Left ventricle myocardium inferior (tissue), 1 donor: ENCODE results near the gene ATP1A4. TPM values are rescaled to one million over a fixed set of nuclear protein-coding genes. Genes with fewer than 3 reads are reported as not detected.
A peak's percentile ranks its signal among the peaks of the same experiment; 100 is the strongest.

ENCODE experiments used
- DNase-seq: peaks from one replicate; pipeline ENCODE4 v3.0.0-alpha.2; 2020
- H3K27ac ChIP-seq: fragments of 200-600 bp; replicated peaks from 2 replicates; pipeline ENCODE4 v1.8.0; 2021
- H3K27me3 ChIP-seq: fragments of 200-600 bp; 2 replicates; pipeline ENCODE4 v1.8.0; 2021; ENCODE audit warnings: low read depth
- H3K36me3 ChIP-seq: fragments of 200-600 bp; 2 replicates; pipeline ENCODE4 v1.8.0; 2021
- H3K4me1 ChIP-seq: fragments of 200-600 bp; 2 replicates; pipeline ENCODE4 v1.8.0; 2021
- H3K4me3 ChIP-seq: fragments of 200-600 bp; 2 replicates; pipeline ENCODE4 v1.8.0; 2021; ENCODE audit warnings: mild to moderate bottlenecking, moderate library complexity
- H3K9me3 ChIP-seq: fragments of 200-600 bp; replicated peaks from 2 replicates; pipeline ENCODE4 v1.8.0; 2021
- intact Hi-C: fragments of 100-400 bp; cut with micrococcal nuclease; formaldehyde crosslinking; loops from one replicate; pipeline ENCODE4 v1.11.0; 2022
- total RNA-seq: library from RNA; stranded (reverse); fragmentation: NEBNext Ultra II Directional; extraction: Animal tissue kit (Norgen Biotek cat#: 25700); gene quantifications from one replicate; pipeline ENCODE4 v1.2.1, GENCODE V29; 2021
- TF ChIP-seq, protein P1 (sequence below): fragments of 200-600 bp; IDR thresholded peaks from 2 replicates; pipeline ENCODE4 v1.8.0; 2021; ENCODE audit warnings: antibody characterized with exemption, mild to moderate bottlenecking, borderline replicate concordance
- donor health status: DM: no; HTN: yes; CAD: no; lungs with severe emphysema.

Gene ATP1A4
- total RNA-seq, 1 donor from 2014 or later = 0.11 TPM

DNA sequence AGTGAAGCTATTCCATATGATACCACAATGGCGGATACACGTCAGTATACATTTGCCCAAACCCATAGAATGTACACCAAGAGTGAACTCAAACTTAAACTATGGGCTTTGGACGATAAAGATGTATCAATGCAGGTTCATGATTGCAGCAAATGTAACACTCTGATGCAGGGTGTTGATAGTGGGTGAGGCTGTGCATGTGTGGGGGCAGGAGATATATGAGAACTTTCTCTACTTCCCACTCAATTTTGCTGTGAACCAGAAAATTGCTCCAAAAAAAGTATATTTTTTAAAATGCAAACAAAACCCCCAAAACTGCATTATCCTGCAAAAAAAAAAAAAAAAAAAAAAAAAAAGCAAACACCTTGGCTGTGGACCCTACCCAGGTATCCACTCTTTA lies 32.5 kb upstream of the ATP1A4 start:
- Histone ChIP-seq H3K36me3 (peaks cover 18% of the 10 kb centered on the region), H3K4me1 (peaks cover 89% of the 10 kb centered on the region), H3K27ac (peak overlapping the region; percentile 90), H3K27me3 (no peaks in the 10 kb centered on the region), H3K4me3 (peak overlapping the region; percentile 74), H3K9me3 (no peaks in the 10 kb centered on the region)
- TF ChIP-seq, protein P1, sequence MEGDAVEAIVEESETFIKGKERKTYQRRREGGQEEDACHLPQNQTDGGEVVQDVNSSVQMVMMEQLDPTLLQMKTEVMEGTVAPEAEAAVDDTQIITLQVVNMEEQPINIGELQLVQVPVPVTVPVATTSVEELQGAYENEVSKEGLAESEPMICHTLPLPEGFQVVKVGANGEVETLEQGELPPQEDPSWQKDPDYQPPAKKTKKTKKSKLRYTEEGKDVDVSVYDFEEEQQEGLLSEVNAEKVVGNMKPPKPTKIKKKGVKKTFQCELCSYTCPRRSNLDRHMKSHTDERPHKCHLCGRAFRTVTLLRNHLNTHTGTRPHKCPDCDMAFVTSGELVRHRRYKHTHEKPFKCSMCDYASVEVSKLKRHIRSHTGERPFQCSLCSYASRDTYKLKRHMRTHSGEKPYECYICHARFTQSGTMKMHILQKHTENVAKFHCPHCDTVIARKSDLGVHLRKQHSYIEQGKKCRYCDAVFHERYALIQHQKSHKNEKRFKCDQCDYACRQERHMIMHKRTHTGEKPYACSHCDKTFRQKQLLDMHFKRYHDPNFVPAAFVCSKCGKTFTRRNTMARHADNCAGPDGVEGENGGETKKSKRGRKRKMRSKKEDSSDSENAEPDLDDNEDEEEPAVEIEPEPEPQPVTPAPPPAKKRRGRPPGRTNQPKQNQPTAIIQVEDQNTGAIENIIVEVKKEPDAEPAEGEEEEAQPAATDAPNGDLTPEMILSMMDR = no peak
- no peak for DNase-seq
- intact Hi-C loops = no loop called here

DNA sequence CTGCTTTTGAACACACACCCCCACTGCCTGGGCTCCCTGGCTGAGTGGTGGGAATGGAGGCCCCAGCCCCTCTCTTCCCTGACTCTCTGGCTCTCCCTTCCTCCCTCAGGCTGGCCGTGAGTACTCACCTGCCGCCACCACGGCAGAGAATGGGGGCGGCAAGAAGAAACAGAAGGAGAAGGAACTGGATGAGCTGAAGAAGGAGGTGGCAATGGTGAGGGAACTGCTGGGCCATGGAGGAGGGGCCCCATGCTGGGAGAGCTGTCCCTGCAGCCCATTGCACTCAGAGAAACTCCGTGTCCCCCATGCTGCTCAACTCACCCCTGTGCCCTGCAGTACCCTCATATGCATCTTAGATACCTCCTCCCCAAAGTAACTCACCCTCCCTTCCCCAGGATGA lies 30.6 kb upstream of the ATP1A4 start:
- no peaks in the 10 kb centered on the region for H3K27me3 ChIP-seq
- peak overlapping the region; percentile 44 for H3K27ac ChIP-seq
- peaks cover 89% of the 10 kb centered on the region for H3K4me1 ChIP-seq
- TF ChIP-seq, protein P1 = no peak
- intact Hi-C loops = no loop called here
- H3K36me3 ChIP-seq = peaks cover 26% of the 10 kb centered on the region
- no peak for DNase-seq
- no peaks in the 10 kb centered on the region for H3K9me3 ChIP-seq
- H3K4me3 ChIP-seq = no peak overlapping the region

DNA sequence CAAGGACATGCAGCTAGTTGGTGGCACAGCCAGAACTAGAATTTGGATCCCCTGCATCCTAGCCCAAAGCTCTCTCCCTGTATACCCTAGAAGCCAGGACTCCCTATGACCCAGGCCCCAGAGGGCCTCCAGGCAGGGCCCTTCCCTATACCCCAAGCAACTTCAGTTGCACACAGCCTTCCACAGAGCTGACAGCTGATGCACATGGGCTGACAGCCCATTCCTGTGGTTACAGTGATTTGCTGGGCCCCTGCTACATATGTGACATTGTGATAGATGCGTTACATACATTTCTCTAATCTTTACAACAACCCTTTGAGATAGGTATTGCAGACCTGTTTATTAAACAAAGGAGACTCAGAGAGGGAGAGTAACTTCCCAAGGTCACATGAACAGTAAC lies 30.0 kb upstream of the ATP1A4 start:
- H3K27me3 ChIP-seq = no peaks in the 10 kb centered on the region
- no peak for DNase-seq
- H3K36me3 ChIP-seq = peaks cover 32% of the 10 kb centered on the region
- intact Hi-C loops = no loop called here
- H3K9me3 ChIP-seq = no peaks in the 10 kb centered on the region
- peak overlapping the region; percentile 44 for H3K27ac ChIP-seq
- H3K4me1 ChIP-seq = peaks cover 92% of the 10 kb centered on the region
- TF ChIP-seq, protein P1 = no peak
- no peak overlapping the region for H3K4me3 ChIP-seq

DNA sequence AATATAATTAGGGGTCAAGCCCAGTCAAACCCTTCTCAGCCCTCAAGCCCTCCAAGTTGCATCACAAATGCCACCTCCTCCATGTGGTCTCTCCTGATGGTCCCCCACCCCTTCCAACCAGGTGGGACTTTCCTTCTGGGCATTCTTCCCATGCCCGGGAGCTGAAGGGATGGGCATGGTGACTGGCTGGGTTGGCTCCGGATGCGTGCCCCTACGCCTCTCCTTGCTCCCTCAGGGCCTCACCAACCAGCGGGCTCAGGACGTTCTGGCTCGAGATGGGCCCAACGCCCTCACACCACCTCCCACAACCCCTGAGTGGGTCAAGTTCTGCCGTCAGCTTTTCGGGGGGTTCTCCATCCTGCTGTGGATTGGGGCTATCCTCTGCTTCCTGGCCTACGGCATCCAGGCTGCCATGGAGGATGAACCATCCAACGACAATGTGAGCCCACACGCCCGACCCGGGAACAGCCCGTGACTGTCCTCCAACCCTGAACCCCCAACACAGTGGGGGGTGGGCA lies 28.4 kb upstream of the ATP1A4 start:
- no peak for DNase-seq

DNA sequence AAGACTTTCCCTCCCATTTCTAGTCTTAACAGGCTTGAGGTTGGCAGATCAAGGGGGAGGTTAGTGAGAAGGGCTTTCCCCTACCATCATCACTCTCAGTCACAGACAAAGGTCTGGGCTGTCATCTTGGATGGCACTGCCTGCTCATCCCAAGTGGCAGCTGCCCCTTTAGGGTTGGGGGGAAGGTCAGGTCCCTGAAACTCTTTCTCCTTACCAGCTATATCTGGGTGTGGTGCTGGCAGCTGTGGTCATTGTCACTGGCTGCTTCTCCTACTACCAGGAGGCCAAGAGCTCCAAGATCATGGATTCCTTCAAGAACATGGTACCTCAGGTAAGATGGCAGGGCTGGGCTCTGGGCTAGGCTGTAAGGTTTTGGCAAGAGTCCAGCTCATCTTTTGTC lies 27.7 kb upstream of the ATP1A4 start:
- Histone ChIP-seq H3K4me1 (peaks cover 95% of the 10 kb centered on the region), H3K36me3 (peaks cover 55% of the 10 kb centered on the region), H3K27ac (peak overlapping the region; percentile 91), H3K4me3 (peak overlapping the region; percentile 11), H3K27me3 (no peaks in the 10 kb centered on the region), H3K9me3 (no peaks in the 10 kb centered on the region)
- DNase-seq = no peak
- intact Hi-C loops = no loop called here
- TF ChIP-seq, protein P1 = no peak

More for the DNA sequence above, 28.4 kb upstream of the ATP1A4 start:
- H3K4me3 ChIP-seq = no peak overlapping the region
- H3K27me3 ChIP-seq = no peaks in the 10 kb centered on the region
- intact Hi-C loops = no loop called here
- H3K36me3 ChIP-seq = peaks cover 48% of the 10 kb centered on the region
- H3K9me3 ChIP-seq = no peaks in the 10 kb centered on the region
- H3K27ac ChIP-seq = peak overlapping the region; percentile 91
- TF ChIP-seq, protein P1 = no peak
- peaks cover 95% of the 10 kb centered on the region for H3K4me1 ChIP-seq
